Measurements from ENCODE around the gene MORC2. TPM values are rescaled to one million over a fixed set of nuclear protein-coding genes. Genes with fewer than 3 reads are reported as not detected.

MORC2 gene
- total RNA-seq, 1 donor from 2014 or later, result 50.1 TPM

DNA sequence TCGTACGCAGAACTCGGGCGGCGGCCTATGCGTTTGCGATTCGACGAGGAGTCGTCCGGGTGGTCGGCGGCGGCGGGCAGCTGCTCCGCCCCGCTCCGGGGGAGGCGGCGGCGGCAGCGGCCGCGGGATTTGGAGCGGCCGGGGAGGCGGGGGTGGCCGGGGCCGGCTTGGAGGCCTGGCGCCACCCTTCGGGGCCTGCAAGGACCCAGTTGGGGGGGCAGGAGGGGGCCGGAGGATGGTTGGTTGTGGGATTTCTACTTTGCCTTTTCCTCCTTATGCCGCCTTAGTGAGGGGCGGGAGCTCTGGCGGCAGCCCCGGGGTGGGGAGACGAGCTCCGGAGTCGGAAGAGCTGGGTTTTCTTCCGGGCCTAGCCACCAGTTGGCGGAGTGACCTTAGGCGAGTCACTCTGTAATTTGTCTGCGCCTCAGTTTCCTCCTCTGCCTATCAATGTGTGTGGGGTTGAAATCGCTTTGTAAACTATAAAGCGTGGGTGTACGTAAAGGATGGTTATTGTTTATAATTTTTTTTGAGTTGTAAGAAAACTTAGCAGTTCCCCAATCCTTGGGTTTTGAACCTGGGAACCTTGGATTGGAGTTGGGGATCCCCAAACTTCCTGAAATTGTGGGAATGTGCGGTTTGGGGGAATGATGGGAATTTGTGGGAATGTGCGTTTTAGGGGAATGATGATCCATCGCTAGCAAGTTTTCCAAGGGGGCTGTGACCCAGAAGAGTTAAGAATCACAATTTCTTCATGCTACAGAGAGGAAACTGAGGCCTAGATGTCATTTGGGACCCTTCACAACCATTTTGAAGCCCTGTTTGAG, 1.2 kb upstream of the MORC2 start:
- H3K9me3 Mint-ChIP-seq (ENCODE audit: low read depth), result peaks cover 36% of the 10 kb centered on the region
- no peak for TF ChIP-seq CTCF (IDR thresholded peaks at IDR 0.05; ENCODE audit: unreplicated experiment)
- no peak for DNase-seq (ENCODE audit: low spot score, unreplicated experiment)
- H3K27me3 Mint-ChIP-seq, result no peaks in the 10 kb centered on the region
- peak overlapping the region; percentile 99 for H3K27ac Mint-ChIP-seq
- H3K36me3 Mint-ChIP-seq (ENCODE audit: insufficient read depth), result peaks cover 79% of the 10 kb centered on the region
- peak overlapping the region; percentile 89 for H3K4me3 Mint-ChIP-seq (ENCODE audit: low read depth)
- peaks cover 11% of the 10 kb centered on the region for H3K4me1 Mint-ChIP-seq (ENCODE audit: low read depth)

- H3K27ac Mint-ChIP-seq, result peak within 1 kb of the TSS; percentile 99
Measured at GRCh38 chr22:30968924-30969531, 454 bp upstream of the MORC2 start, which contains the start of gene TUG1. TSS of gene TUG1 (plus strand) at chr22:30969265.

GRCh38 chr22:30964858-30965257, 3.7 kb downstream of the MORC2 start:
- H3K9me3 Mint-ChIP-seq (ENCODE audit: low read depth), result peaks cover 14% of the 10 kb centered on the region
- no peak overlapping the region for H3K27ac Mint-ChIP-seq
- H3K4me1 Mint-ChIP-seq (ENCODE audit: low read depth), result peaks cover 9% of the 10 kb centered on the region
- TF ChIP-seq CTCF (IDR thresholded peaks at IDR 0.05; ENCODE audit: unreplicated experiment), result no peak
- no peaks in the 10 kb centered on the region for H3K27me3 Mint-ChIP-seq
- H3K4me3 Mint-ChIP-seq (ENCODE audit: low read depth), result no peak overlapping the region
- H3K36me3 Mint-ChIP-seq (ENCODE audit: insufficient read depth), result peaks cover 45% of the 10 kb centered on the region
- no peak for DNase-seq (ENCODE audit: low spot score, unreplicated experiment)

More at GRCh38 chr22:30968924-30969531, 454 bp upstream of the MORC2 start, which contains the start of gene TUG1:
- DNase-seq (ENCODE audit: low spot score, unreplicated experiment), result peak; percentile 94
- Mint-ChIP-seq H3K9me3 (ENCODE audit: low read depth) (peaks cover 31% of the 10 kb centered on the region), H3K36me3 (ENCODE audit: insufficient read depth) (peaks cover 76% of the 10 kb centered on the region), H3K27me3 (no peaks in the 10 kb centered on the region), H3K4me3 (ENCODE audit: low read depth) (peak within 1 kb of the TSS; percentile 89), H3K4me1 (ENCODE audit: low read depth) (peaks cover 13% of the 10 kb centered on the region)
- TF ChIP-seq CTCF (IDR thresholded peaks at IDR 0.05; ENCODE audit: unreplicated experiment), result no peak

GRCh38 chr22:30955153-30955552, 13.4 kb downstream of the MORC2 start:
- peaks cover 10% of the 10 kb centered on the region for H3K4me1 Mint-ChIP-seq (ENCODE audit: low read depth)
- DNase-seq (ENCODE audit: low spot score, unreplicated experiment), result no peak

More at GRCh38 chr22:30955153-30955552, 13.4 kb downstream of the MORC2 start:
- peaks cover 7% of the 10 kb centered on the region for H3K36me3 Mint-ChIP-seq (ENCODE audit: insufficient read depth)
- no peaks in the 10 kb centered on the region for H3K9me3 Mint-ChIP-seq (ENCODE audit: low read depth)
- no peaks in the 10 kb centered on the region for H3K27me3 Mint-ChIP-seq
- no peak overlapping the region for H3K4me3 Mint-ChIP-seq (ENCODE audit: low read depth)
- TF ChIP-seq CTCF (IDR thresholded peaks at IDR 0.05; ENCODE audit: unreplicated experiment), result no peak
- no peak overlapping the region for H3K27ac Mint-ChIP-seq
